ENCODE data around the gene SSR1.
"Not testable (repeated sequence)": the region's sequence is repeated elsewhere in the genome, so short reads cannot be mapped to it uniquely, and the experiment has no call there.

Gene SSR1
- 119 to 350 (median 228) reads per million in 17 experiments for total RNA-seq

GRCh38 chr6:7312616-7313504 is at the start of gene SSR1:
Gene SSR1, minus strand, starts transcription at chr6:7313199. Its CDS starts 79 bp downstream, at chr6:7313120.
- DNase-seq: peak; percentile 97 to 99 (median 99)

GRCh38 chr6:7351916-7352315 is 38.9 kb upstream of the SSR1 start:
- not testable (repeated sequence) for DNase-seq

GRCh38 chr6:7350591-7350990 is 37.6 kb upstream of the SSR1 start:
- not testable (repeated sequence) for DNase-seq

- DNase-seq: not testable (repeated sequence)
Measured at GRCh38 chr6:7347551-7347997, 34.6 kb upstream of the SSR1 start.

- not testable (repeated sequence) for DNase-seq
Measured at GRCh38 chr6:7344773-7345450, 31.9 kb upstream of the SSR1 start.

GRCh38 chr6:7343546-7344475 is 30.8 kb upstream of the SSR1 start:
- DNase-seq: no peak

- no peak for DNase-seq
Measured at GRCh38 chr6:7341989-7342742, 29.2 kb upstream of the SSR1 start.

DNA sequence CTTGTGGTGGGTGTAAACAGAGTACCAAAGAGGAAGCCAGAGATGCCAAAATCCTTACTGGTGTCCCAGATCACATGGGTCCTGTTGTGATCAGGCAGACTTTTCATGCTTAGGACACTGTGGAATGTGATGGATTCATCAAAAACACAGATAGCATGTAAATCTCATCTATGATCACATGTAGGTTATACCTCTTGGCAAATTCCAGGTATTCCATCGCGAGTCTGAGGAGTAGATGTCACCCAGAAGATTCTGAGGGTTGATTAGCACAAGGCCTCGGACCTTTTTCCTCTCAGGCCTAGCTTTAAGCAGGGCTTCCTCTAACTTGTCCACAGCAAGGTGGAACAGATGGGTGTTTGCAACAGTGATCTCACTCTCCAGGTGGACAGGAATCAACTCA is 28.3 kb upstream of the SSR1 start:
- no peak for DNase-seq

DNA sequence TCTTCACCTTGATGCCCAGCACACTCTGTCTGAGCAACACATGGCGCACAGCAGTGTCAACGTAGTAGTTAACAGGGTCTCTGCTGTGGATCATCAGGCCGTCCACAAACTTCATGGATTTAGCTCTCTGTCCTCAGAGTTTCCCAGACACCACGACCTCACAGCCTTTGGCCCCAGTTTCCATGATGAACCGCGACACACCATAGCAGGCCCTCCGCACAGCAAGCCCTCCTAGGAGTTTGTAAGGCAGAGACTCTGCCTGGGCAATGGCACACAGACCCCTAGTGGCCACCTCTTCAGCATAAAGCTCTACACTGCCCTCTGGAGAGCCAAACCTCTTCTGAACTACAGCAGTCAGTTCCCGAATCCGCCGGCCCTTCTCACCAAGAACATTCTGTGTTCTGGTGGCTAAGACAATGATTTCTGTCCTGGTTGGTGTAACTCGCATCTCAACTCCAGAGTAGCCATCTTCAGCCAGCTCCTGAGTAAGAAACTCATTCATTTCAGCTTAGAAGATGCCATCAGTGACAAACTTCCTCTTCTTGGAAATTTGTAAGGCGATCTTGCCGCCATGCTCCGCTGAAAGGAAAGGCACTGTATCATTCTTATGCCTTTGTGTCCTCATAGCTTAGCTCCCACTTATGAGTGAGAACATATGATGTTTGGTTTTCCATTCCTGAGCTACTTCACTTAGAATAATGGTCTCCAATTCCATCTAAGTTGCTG is 26.2 kb upstream of the SSR1 start:
- peak; percentile 59 to 76 (median 74) for DNase-seq

GRCh38 chr6:7338031-7338430 is 25.0 kb upstream of the SSR1 start:
- DNase-seq: no peak

- no peak for DNase-seq
Measured at GRCh38 chr6:7335519-7335918, 22.5 kb upstream of the SSR1 start.

DNA sequence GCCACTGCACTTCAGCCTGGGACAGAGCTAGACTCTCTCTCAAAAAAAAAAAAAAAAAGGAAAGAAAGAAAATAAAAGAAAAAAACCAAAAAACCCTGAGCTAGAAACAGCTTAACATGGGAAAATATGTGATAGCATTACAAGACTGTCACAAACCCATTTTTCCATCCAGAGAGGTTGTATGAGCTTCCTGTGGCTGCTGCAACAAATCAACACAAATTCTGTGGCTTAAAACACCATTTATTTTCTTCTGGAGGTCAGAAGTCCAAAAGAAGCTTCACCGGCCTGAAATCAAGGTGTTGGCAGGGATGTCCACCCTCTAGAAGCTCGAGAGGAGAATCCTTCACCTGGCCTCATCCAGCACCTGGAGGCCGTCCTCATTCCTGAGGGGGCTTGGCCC is 21.7 kb upstream of the SSR1 start:
- no peak for DNase-seq

DNA sequence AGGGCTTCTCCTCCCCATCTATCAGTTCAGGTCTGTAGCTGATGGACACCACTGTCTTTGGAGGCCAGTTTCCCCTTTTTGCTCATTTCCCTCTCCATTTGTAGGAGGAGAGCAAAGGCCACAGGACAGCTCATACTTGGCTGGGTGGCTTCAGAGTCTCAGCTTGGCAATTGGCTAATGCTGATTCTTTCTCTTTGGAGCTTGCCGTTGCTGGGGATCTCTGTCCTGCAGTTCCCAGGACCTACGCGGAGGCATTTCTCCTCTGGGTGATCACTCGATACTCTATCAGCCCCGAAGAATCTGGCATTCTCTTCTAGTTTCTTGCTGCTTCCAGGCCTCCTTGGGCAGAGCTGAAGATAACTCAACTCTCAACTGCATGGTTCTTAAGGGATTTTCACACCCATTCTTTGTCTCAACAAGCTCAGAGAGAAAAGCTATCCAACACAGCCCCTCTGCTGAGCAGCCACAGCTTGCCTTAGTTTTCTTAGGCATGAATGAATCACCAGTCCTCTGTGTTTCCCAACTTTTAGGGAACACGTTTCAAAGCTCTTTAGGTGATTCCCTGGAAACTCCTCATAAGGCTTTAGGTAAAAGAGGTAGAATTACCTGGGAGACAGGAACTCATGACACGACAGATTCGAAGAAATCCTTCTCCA is 19.2 kb upstream of the SSR1 start:
- peak; percentile 73 to 85 (median 80) for DNase-seq

GRCh38 chr6:7331452-7331851 is 18.5 kb upstream of the SSR1 start:
- DNase-seq: no peak

- peak; percentile 62 to 92 (median 74) for DNase-seq
Measured at GRCh38 chr6:7328243-7328642, 15.2 kb upstream of the SSR1 start.

DNA sequence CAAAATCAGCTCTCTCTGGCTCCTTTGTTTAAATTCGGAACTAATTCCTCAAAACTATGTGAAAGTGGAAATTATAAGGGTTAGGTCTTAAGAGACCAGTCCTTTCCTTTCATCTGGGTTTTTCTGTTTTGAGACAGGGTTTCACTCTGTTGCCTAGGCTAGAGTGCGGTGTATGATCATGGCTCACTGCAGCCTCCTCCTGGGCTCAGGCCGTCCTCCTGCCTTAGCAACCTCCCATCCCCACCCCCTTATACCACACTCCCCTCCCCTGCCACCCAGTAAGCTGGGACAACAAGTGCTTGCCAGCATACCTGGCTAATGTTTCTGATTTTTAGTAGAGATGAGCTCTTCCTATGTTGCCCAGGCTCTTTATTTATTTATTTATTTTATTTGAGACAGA is 12.8 kb upstream of the SSR1 start:
- DNase-seq: no peak

- DNase-seq: peak; percentile 88 to 95 (median 92)
Measured at GRCh38 chr6:7324520-7324919, 11.5 kb upstream of the SSR1 start.

GRCh38 chr6:7323074-7323473 is 10.1 kb upstream of the SSR1 start:
- DNase-seq: no peak

DNA sequence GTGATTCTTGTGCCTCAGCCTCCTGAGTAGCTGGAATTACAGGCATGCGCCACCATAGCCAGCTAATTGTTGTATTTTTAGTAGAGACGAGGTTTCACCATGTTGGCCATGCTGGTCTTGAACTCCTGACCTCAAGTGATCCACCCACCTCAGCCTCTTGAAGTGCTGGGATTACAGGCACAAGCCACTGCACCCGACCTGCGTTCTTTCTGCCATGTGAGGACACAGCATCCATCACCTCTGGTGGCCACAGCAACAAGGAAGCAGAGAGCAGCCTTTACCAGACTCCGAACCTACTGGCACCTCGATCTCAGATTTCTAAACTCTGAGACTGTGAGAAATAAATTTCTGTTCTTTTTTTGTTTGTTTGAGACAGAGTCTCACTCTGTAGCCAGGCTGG is 8.9 kb upstream of the SSR1 start:
- not testable (repeated sequence) for DNase-seq

GRCh38 chr6:7319406-7319805 is 6.4 kb upstream of the SSR1 start:
- not testable (repeated sequence) for DNase-seq
